HCT116 (cell line): Measurements from ENCODE around the gene ENTREP1. TPM values are rescaled to one million over a fixed set of nuclear protein-coding genes. Genes with fewer than 3 reads are reported as not detected.

Source experiments
- ATAC-seq: fragments of 200-7000 bp; cut with Tn5 transposase; 2 replicates; pipeline ENCODE4 v1.9.1; 2020; ENCODE audit warnings: mild to moderate bottlenecking, moderate library complexity
- BruUV-seq: library from RNA; stranded (reverse); fragments of 400-500 nt; replicated peaks from 2 replicates; lab custom pipeline; 2021; lab: Mats Ljungman, UMichigan
- CTCF ChIA-PET: fragments of 300-600 bp; sonication (Branson Sonifier 250); formaldehyde crosslinking; loops from one replicate; lab custom pipeline; 2021; ENCODE audit warnings: antibody characterized with exemption; lab: Charles Lee
- POLR2A ChIA-PET: fragments of 300-600, 350-600 bp; sonication (Branson Sonifier 250); formaldehyde crosslinking; loops from one replicate; lab custom pipeline; 2021; ENCODE audit warnings: antibody characterized with exemption; lab: Charles Lee
- RAD21 ChIA-PET, 2 experiments: fragments of 300-600 bp; sonication (Branson Sonifier 250); formaldehyde crosslinking; loops; one replicate each; lab custom pipeline; 2023; ENCODE audit warnings: low total read pairs in 2 of 2; ENCODE audit not compliant: uncharacterized antibody in 2 of 2, unreplicated experiment in 2 of 2, low non-redundant PET in 1 of 2; lab: Charles Lee
- DNase-seq: peaks from one replicate; pipeline ENCODE4 v3.0.0-alpha.2; 2010; ENCODE audit warnings: low read depth, low spot score
- H2AFZ ChIP-seq: fragments of 200-600 bp; shearing (Covaris generic), sonication (generic); 2 replicates; pipeline ENCODE4 v1.6.1; 2017; ENCODE audit warnings: low read depth, mixed run types, mixed read lengths, antibody characterized with exemption, low read length; ENCODE audit not compliant: poor library complexity, severe bottlenecking
- H3K27ac ChIP-seq: 2 replicates; pipeline ENCODE4 v1.5.1; 2012; ENCODE audit warnings: low read depth, low read length
- H3K27me3 ChIP-seq: fragments of 200-600 bp; sonication (generic); 2 replicates; pipeline ENCODE4 v1.6.1; 2016; ENCODE audit warnings: mixed run types, low read length, mixed read lengths; ENCODE audit not compliant: insufficient read depth
- H3K36me3 ChIP-seq, 2 experiments: fragments of 200-500 bp in 1 of 2; fragments of 200-600 bp in 1 of 2; sonication (Bioruptor generic) in 1 of 2; sonication (generic) in 1 of 2; 2 replicates each; pipeline versions ENCODE4 v1.5.1 to v1.6.1; 2014 to 2016; ENCODE audit warnings: low read length in 2 of 2, inconsistent platforms in 1 of 2, mixed read lengths in 1 of 2, mixed run types in 1 of 2; ENCODE audit not compliant: insufficient read depth in 2 of 2, control insufficient read depth in 1 of 2
- H3K4me1 ChIP-seq, 2 experiments: fragments of 200-600 bp in 1 of 2; sonication (generic) in 1 of 2; 2 replicates each; pipeline versions ENCODE4 v1.5.1 to v1.6.1; 2012 to 2017; ENCODE audit warnings: low read length in 2 of 2, inconsistent platforms in 1 of 2, mild to moderate bottlenecking in 1 of 2, mixed read lengths in 1 of 2, mixed run types in 1 of 2, moderate library complexity in 1 of 2; ENCODE audit not compliant: insufficient read depth in 2 of 2, control insufficient read depth in 1 of 2
- H3K4me2 ChIP-seq: fragments of 200-600 bp; sonication (generic); 2 replicates; pipeline ENCODE4 v1.6.1; 2017; ENCODE audit warnings: mixed run types, low read length, mixed read lengths
- H3K4me3 ChIP-seq, 2 experiments: fragments of 200-600 bp in 1 of 2; sonication (generic) in 1 of 2; replicated peaks in 1 of 2; 2 replicates each; pipeline ENCODE4 v1.5.1; 2011 to 2016; ENCODE audit warnings: low read length in 2 of 2, control low read depth in 1 of 2, low read depth in 1 of 2, mild to moderate bottlenecking in 1 of 2, mixed read lengths in 1 of 2, mixed run types in 1 of 2
- H3K79me2 ChIP-seq: fragments of 200-600 bp; sonication (generic); 2 replicates; pipeline ENCODE4 v1.6.1; 2017; ENCODE audit warnings: mild to moderate bottlenecking, mixed run types, low read length, moderate library complexity, mixed read lengths; ENCODE audit not compliant: insufficient read depth
- H3K9ac ChIP-seq: fragments of 200-600 bp; sonication (generic); 2 replicates; pipeline ENCODE4 v1.6.1; 2016; ENCODE audit warnings: low read length, mixed read lengths
- H3K9me2 ChIP-seq: fragments of 200-600 bp; sonication (generic), shearing (Covaris generic); 2 replicates; pipeline ENCODE4 v1.6.1; 2017; ENCODE audit warnings: mixed run types, mild to moderate bottlenecking, moderate library complexity; ENCODE audit not compliant: insufficient read depth
- H3K9me3 ChIP-seq, 2 experiments: fragments of 200-500 bp in 1 of 2; fragments of 200-600 bp in 1 of 2; sonication (Bioruptor generic) in 1 of 2; sonication (generic) in 1 of 2; 2 replicates each; pipeline ENCODE4 v1.6.1; 2014 to 2017; ENCODE audit warnings: low read length in 2 of 2, mixed read lengths in 2 of 2, inconsistent platforms in 1 of 2, low read depth in 1 of 2, mild to moderate bottlenecking in 1 of 2, mixed run types in 1 of 2, moderate library complexity in 1 of 2; ENCODE audit not compliant: control insufficient read depth in 1 of 2, insufficient read depth in 1 of 2
- H4K20me1 ChIP-seq: fragments of 200-600 bp; sonication (generic), shearing (Covaris generic); 2 replicates; pipeline ENCODE4 v1.6.1; 2017; ENCODE audit warnings: mixed run types, mild to moderate bottlenecking, moderate library complexity; ENCODE audit not compliant: insufficient read depth
- CTCF ChIP-seq, 3 experiments: fragments of 200-600 bp in 1 of 3; sonication (generic) in 1 of 3; IDR thresholded peaks in 2 of 3; conservative IDR thresholded peaks in 1 of 3; 2 replicates each; pipeline ENCODE4 v1.5.1; 2012 to 2017; ENCODE audit warnings: low read depth in 2 of 3, low read length in 2 of 3, antibody characterized with exemption in 1 of 3, borderline replicate concordance in 1 of 3, control low read depth in 1 of 3, mild to moderate bottlenecking in 1 of 3, mixed read lengths in 1 of 3, mixed run types in 1 of 3, moderate library complexity in 1 of 3; ENCODE audit not compliant: insufficient read depth in 1 of 3
- EGR1 ChIP-seq: IDR thresholded peaks from 2 replicates; pipeline ENCODE4 v1.6.1; 2012; ENCODE audit warnings: low read depth
- RAD21 ChIP-seq: IDR thresholded peaks from 2 replicates; pipeline ENCODE4 v1.6.1; 2012; ENCODE audit warnings: low read depth, mild to moderate bottlenecking
- SIN3A ChIP-seq: IDR thresholded peaks from 2 replicates; pipeline ENCODE4 v1.6.1; 2012; ENCODE audit warnings: low read depth
- TCF7L2 ChIP-seq: IDR thresholded peaks from 2 replicates; pipeline ENCODE4 v1.7.0; 2011; ENCODE audit warnings: borderline replicate concordance, inconsistent platforms; ENCODE audit not compliant: insufficient read depth, insufficient read length; ENCODE audit errors: extremely low read depth
- YY1 ChIP-seq: IDR thresholded peaks from 2 replicates; pipeline ENCODE4 v1.6.1; 2011; ENCODE audit warnings: low read length, low read depth, moderate library complexity, mild to moderate bottlenecking; ENCODE audit not compliant: insufficient replicate concordance; ENCODE audit errors: extremely low read depth
- ZFX ChIP-seq: fragments of 450-650 bp; IDR thresholded peaks from 2 replicates; pipeline ENCODE4 v1.6.1; 2017
- ZNF274 ChIP-seq: fragments of 200-500 bp; sonication (Bioruptor generic); IDR thresholded peaks from 2 replicates; pipeline ENCODE4 v1.6.1; 2014; ENCODE audit warnings: mild to moderate bottlenecking, low read depth, low read length, inconsistent platforms
- intact Hi-C: fragments of 100-400 bp; cut with micrococcal nuclease; formaldehyde crosslinking; loops from 2 replicates; pipeline ENCODE4 v1.10.0; 2022
- total RNA-seq: library from RNA; stranded (reverse); gene quantifications from one replicate; pipeline ENCODE4 v1.2.1, GENCODE V29; 2021; ENCODE audit not compliant: unreplicated experiment
- TF ChIP-seq, protein P1 (sequence below): IDR thresholded peaks from 2 replicates; pipeline ENCODE4 v1.6.1; 2012; ENCODE audit warnings: low read depth
- TF ChIP-seq, protein P2 (sequence below): IDR thresholded peaks from 2 replicates; pipeline ENCODE4 v1.6.1; 2012

Gene ENTREP1
- total RNA-seq, 1 experiment from 2014 or later = 1.1 TPM

- ChIA-PET CTCF (interaction anchor here (1.7 kb wide), 1 partner anchor 159 kb away, joined by 3 read pairs; no protein-coding TSS in a partner anchor), RAD21 (no interaction called here), POLR2A (no interaction called here)
- H3K9me3 ChIP-seq = no peaks in the 10 kb centered on the region
- no peak overlapping the region for H3K4me3 ChIP-seq
- no TSS peak for BruUV-seq
- TF ChIP-seq, protein P1, sequence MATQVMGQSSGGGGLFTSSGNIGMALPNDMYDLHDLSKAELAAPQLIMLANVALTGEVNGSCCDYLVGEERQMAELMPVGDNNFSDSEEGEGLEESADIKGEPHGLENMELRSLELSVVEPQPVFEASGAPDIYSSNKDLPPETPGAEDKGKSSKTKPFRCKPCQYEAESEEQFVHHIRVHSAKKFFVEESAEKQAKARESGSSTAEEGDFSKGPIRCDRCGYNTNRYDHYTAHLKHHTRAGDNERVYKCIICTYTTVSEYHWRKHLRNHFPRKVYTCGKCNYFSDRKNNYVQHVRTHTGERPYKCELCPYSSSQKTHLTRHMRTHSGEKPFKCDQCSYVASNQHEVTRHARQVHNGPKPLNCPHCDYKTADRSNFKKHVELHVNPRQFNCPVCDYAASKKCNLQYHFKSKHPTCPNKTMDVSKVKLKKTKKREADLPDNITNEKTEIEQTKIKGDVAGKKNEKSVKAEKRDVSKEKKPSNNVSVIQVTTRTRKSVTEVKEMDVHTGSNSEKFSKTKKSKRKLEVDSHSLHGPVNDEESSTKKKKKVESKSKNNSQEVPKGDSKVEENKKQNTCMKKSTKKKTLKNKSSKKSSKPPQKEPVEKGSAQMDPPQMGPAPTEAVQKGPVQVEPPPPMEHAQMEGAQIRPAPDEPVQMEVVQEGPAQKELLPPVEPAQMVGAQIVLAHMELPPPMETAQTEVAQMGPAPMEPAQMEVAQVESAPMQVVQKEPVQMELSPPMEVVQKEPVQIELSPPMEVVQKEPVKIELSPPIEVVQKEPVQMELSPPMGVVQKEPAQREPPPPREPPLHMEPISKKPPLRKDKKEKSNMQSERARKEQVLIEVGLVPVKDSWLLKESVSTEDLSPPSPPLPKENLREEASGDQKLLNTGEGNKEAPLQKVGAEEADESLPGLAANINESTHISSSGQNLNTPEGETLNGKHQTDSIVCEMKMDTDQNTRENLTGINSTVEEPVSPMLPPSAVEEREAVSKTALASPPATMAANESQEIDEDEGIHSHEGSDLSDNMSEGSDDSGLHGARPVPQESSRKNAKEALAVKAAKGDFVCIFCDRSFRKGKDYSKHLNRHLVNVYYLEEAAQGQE = no peak
- TF ChIP-seq ZNF274 (no peak), TCF7L2 (no peak), EGR1 (no peak), ZFX (no peak), CTCF (IDR thresholded peaks at IDR 0.05 in 2 of 3, conservative IDR thresholded peaks at IDR 0.05 in 1 of 3; ENCODE audit: borderline replicate concordance in 1 of 3, insufficient read depth in 1 of 3, low read depth in 2 of 3, low read length in 2 of 3) (no peak), YY1 (no peak), RAD21 (no peak), SIN3A (no peak)
- TF ChIP-seq, protein P2, sequence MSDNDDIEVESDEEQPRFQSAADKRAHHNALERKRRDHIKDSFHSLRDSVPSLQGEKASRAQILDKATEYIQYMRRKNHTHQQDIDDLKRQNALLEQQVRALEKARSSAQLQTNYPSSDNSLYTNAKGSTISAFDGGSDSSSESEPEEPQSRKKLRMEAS = no peak
- peaks cover 0 to 9% of the 10 kb centered on the region in 2 experiments; a peak in 2 of 4 replicates for H3K4me1 ChIP-seq
- H3K27me3 ChIP-seq = no peaks in the 10 kb centered on the region
- no peak for DNase-seq
- no peak overlapping the region for H3K27ac ChIP-seq
- no peaks in the 10 kb centered on the region for H4K20me1 ChIP-seq
- H3K79me2 ChIP-seq = no peaks in the 10 kb centered on the region
- H3K4me2 ChIP-seq = no peak overlapping the region
- no peak overlapping the region for H3K9ac ChIP-seq
- ATAC-seq = no peak
- intact Hi-C loops = loop anchor here (5.0 kb wide), 1 partner anchor 35 kb away; no protein-coding TSS in a partner anchor
- H3K36me3 ChIP-seq = no peaks in the 10 kb centered on the region
- H2AFZ ChIP-seq = no peak overlapping the region
- H3K9me2 ChIP-seq = no peaks in the 10 kb centered on the region
Observed at GRCh38 chr9:69382135-69382534, 57.1 kb downstream of the ENTREP1 start.
